HepG2 (cell line): Measurements from ENCODE around the gene RECQL5. TPM values are rescaled to one million over a fixed set of nuclear protein-coding genes. Genes with fewer than 3 reads are reported as not detected.

ENCODE experiments used
- ADNP ChIP-seq: sonication (generic); formaldehyde crosslinking; IDR thresholded peaks from 2 replicates; pipeline ENCODE4 v1.4.0; 2020; ENCODE audit warnings: missing genetic modification reagents
- ATF7 ChIP-seq, 2 experiments: fragments of 450-650 bp in 1 of 2; sonication (generic) in 1 of 2; formaldehyde crosslinking in 1 of 2; IDR thresholded peaks; 2 replicates each; pipeline versions ENCODE4 v1.4.0 to v1.6.1; 2016 to 2020; ENCODE audit warnings: antibody characterized with exemption in 1 of 2, mild to moderate bottlenecking in 1 of 2, missing genetic modification reagents in 1 of 2
- CENPX ChIP-seq: sonication (generic); formaldehyde crosslinking; IDR thresholded peaks from 2 replicates; pipeline ENCODE4 v1.9.0; 2021; ENCODE audit warnings: mild to moderate bottlenecking, missing genetic modification reagents, moderate library complexity
- FOSL2 ChIP-seq: sonication (generic); formaldehyde crosslinking; IDR thresholded peaks from 2 replicates; pipeline ENCODE4 v1.4.0; 2020; ENCODE audit warnings: missing genetic modification reagents
- GLI4 ChIP-seq: sonication (generic); formaldehyde crosslinking; IDR thresholded peaks from 2 replicates; pipeline ENCODE4 v1.5.1; 2020; ENCODE audit warnings: missing genetic modification reagents, mild to moderate bottlenecking, moderate library complexity, borderline replicate concordance
- HOXD1 ChIP-seq: sonication (generic); formaldehyde crosslinking; IDR thresholded peaks from 2 replicates; pipeline ENCODE4 v1.5.0; 2020; ENCODE audit warnings: missing genetic modification reagents
- IRX3 ChIP-seq: sonication (generic); formaldehyde crosslinking; IDR thresholded peaks from 2 replicates; pipeline ENCODE4 v1.8.1; 2023; ENCODE audit warnings: mild to moderate bottlenecking, low read depth, missing genetic modification reagents, borderline replicate concordance
- MTF2 ChIP-seq: sonication (generic); formaldehyde crosslinking; IDR thresholded peaks from 2 replicates; pipeline ENCODE4 v1.5.0; 2020; ENCODE audit warnings: missing genetic modification reagents, borderline replicate concordance
- PITX1 ChIP-seq: sonication (generic); formaldehyde crosslinking; IDR thresholded peaks from 2 replicates; pipeline ENCODE4 v1.5.1; 2020; ENCODE audit warnings: mild to moderate bottlenecking, missing genetic modification reagents
- POLR2G ChIP-seq: fragments of 200-400 bp; formaldehyde crosslinking; IDR thresholded peaks from 2 replicates; pipeline ENCODE4 v1.6.1; 2018; ENCODE audit warnings: mild to moderate bottlenecking, low read depth, low read length, moderate library complexity
- SMAD9 ChIP-seq: sonication (generic); formaldehyde crosslinking; IDR thresholded peaks from 2 replicates; pipeline ENCODE4 v1.5.1; 2020; ENCODE audit warnings: mild to moderate bottlenecking, missing genetic modification reagents
- SPEN ChIP-seq: sonication (generic); formaldehyde crosslinking; IDR thresholded peaks from 2 replicates; pipeline ENCODE4 v1.5.1; 2020; ENCODE audit warnings: low read depth, mild to moderate bottlenecking, missing genetic modification reagents
- ZBTB39 ChIP-seq: sonication (generic); formaldehyde crosslinking; IDR thresholded peaks from 2 replicates; pipeline ENCODE4 v1.5.0; 2020; ENCODE audit warnings: missing genetic modification reagents
- ZNF12 ChIP-seq: sonication (generic); formaldehyde crosslinking; IDR thresholded peaks from 2 replicates; pipeline ENCODE4 v1.5.0; 2020; ENCODE audit warnings: missing genetic modification reagents
- ZNF251 ChIP-seq: sonication (generic); formaldehyde crosslinking; IDR thresholded peaks from 2 replicates; pipeline ENCODE4 v1.9.0; 2021; ENCODE audit warnings: mild to moderate bottlenecking, missing genetic modification reagents
- ZNF253 ChIP-seq: sonication (generic); formaldehyde crosslinking; IDR thresholded peaks from 2 replicates; pipeline ENCODE4 v1.8.0; 2022; ENCODE audit warnings: mild to moderate bottlenecking, missing genetic modification reagents, borderline replicate concordance
- ZNF331 ChIP-seq: sonication (generic); formaldehyde crosslinking; IDR thresholded peaks from 2 replicates; pipeline ENCODE4 v1.4.0; 2020; ENCODE audit warnings: missing genetic modification reagents
- ZNF350 ChIP-seq: sonication (generic); formaldehyde crosslinking; IDR thresholded peaks from 2 replicates; pipeline ENCODE4 v1.4.0; 2020; ENCODE audit warnings: mild to moderate bottlenecking, low read depth, missing genetic modification reagents, borderline replicate concordance
- ZNF546 ChIP-seq: sonication (generic); formaldehyde crosslinking; conservative IDR thresholded peaks from 2 replicates; pipeline ENCODE4 v1.8.1; 2023; ENCODE audit warnings: mild to moderate bottlenecking, missing genetic modification reagents
- ZNF614 ChIP-seq: IDR thresholded peaks from 2 replicates; pipeline ENCODE4 v1.6.1; 2018; ENCODE audit warnings: missing biosample characterization, missing genetic modification reagents, inconsistent platforms, borderline replicate concordance
- polyA plus RNA-seq, 8 experiments: library from polyadenylated mRNA; depleted of rRNA in 3 of 8; stranded (reverse) in 7 of 8; unstranded in 1 of 8; fragments of >200 nt; fragmentation: Illumina TruSeq in 4 of 8; extraction: Trizol in 4 of 8; gene quantifications; 2 replicates each; pipeline versions ENCODE4 v1.2.1 to v1.2.3, GENCODE V29; 2011 to 2016; ENCODE audit warnings: low read depth in 4 of 8, missing spikeins in 1 of 8, mixed read lengths in 1 of 8; ENCODE audit not compliant: insufficient read depth in 1 of 8
- total RNA-seq, 5 experiments: library from RNA; depleted of rRNA; stranded (reverse); fragments of >200 nt; fragmentation: Illumina TruSeq; extraction: Trizol; gene quantifications; 2 replicates each; pipeline ENCODE4 v1.2.3, GENCODE V29; 2016; ENCODE audit warnings: low read depth in 1 of 5
- TF ChIP-seq, protein P1 (sequence below): sonication (generic); formaldehyde crosslinking; conservative IDR thresholded peaks from 2 replicates; pipeline ENCODE4 v1.8.0; 2022; ENCODE audit warnings: low read depth, missing genetic modification reagents
- TF ChIP-seq, protein P2 (sequence below): sonication (generic); formaldehyde crosslinking; IDR thresholded peaks from 2 replicates; pipeline ENCODE4 v1.8.0; 2022; ENCODE audit warnings: missing genetic modification reagents, mild to moderate bottlenecking, inconsistent platforms, borderline replicate concordance
- TF ChIP-seq, protein P3 (sequence below): sonication (generic); formaldehyde crosslinking; IDR thresholded peaks from 2 replicates; pipeline ENCODE4 v1.8.0; 2022; ENCODE audit warnings: mild to moderate bottlenecking, missing genetic modification reagents

RECQL5 gene
- total and polyA plus RNA-seq, 2 of the 13 experiments (the other 11 are each of a cell fraction or from before 2014, with no cell fraction given) = 27.7 to 32.0 TPM

DNA sequence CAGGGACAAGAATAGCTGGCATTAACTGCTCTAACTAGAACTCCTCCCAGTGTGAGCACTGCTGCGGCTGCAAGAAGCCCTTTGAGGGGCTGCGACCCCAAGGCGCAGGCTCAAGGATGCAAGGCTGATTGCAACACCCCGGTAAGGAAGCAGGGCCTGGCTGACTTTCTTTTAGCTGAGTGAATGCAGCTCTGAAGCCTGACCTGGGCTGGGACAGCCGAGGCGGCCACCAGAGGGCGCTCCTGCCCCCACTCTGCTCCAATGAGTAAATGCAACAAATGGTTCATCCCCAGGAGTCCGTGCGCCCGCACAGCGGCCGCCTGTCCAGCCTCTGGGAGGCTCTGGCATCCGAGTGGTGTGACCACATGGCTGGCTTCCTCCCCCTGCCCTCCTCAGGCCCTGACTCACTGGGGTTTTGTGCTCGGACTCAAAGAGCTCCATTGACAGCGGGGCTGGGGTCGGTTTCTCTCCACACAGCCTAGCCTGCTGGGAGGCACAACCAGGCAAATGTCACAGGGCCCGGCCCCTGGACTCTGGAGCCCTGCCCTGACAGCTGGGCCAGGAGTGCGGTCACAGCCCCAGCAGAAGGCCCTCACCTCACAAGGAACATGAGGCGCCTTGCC, 34.0 kb downstream of the RECQL5 start, which contains the start of gene SMIM5 (continued):
- no peak for TF ChIP-seq ZNF546
- TF ChIP-seq IRX3 (CRISPR knock-in tag) = no peak
- TF ChIP-seq POLR2G = 0 out of 2 replicates have a peak, but pooled peaks have one; percentile 6
- TF ChIP-seq, protein P1, sequence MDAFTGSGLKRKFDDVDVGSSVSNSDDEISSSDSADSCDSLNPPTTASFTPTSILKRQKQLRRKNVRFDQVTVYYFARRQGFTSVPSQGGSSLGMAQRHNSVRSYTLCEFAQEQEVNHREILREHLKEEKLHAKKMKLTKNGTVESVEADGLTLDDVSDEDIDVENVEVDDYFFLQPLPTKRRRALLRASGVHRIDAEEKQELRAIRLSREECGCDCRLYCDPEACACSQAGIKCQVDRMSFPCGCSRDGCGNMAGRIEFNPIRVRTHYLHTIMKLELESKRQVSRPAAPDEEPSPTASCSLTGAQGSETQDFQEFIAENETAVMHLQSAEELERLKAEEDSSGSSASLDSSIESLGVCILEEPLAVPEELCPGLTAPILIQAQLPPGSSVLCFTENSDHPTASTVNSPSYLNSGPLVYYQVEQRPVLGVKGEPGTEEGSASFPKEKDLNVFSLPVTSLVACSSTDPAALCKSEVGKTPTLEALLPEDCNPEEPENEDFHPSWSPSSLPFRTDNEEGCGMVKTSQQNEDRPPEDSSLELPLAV (CRISPR knock-in tag) = no peak
- TF ChIP-seq ZBTB39 (CRISPR knock-in tag) = no peak
- TF ChIP-seq PITX1 (CRISPR knock-in tag) = no peak
- TF ChIP-seq ZNF253 (CRISPR knock-in tag) = no peak
- TF ChIP-seq ATF7 (IDR thresholded peaks at IDR 0.05) = no peak
- peak; percentile 39; the same call in 1 of the 2 replicates for TF ChIP-seq ATF7 (CRISPR knock-in tag; IDR thresholded peaks at IDR 0.05)
- TF ChIP-seq SPEN (CRISPR knock-in tag) = no peak
- no peak for TF ChIP-seq ZNF350 (CRISPR knock-in tag)
- TF ChIP-seq FOSL2 (CRISPR knock-in tag) = peak; percentile 43
- peak; percentile 56; the same call in 1 of the 2 replicates for TF ChIP-seq ZNF614
- TF ChIP-seq, protein P2, sequence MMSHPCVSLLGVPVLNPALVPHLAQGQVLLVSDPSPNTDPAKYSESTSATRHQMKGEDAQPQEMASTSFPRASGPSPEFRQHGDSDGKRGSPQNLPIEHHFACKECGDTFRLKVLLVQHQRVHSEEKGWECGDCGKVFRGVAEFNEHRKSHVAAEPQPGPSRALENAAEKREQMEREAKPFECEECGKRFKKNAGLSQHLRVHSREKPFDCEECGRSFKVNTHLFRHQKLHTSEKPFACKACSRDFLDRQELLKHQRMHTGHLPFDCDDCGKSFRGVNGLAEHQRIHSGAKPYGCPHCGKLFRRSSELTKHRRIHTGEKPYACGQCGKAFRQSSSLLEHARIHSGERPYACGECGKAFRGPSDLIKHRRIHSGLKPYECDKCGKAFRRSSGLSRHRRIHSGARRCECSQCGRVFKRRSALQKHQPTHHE (CRISPR knock-in tag) = no peak
- no peak for TF ChIP-seq SMAD9
- TF ChIP-seq GLI4 (CRISPR knock-in tag) = no peak
- no peak for TF ChIP-seq ZNF251 (CRISPR knock-in tag)
- peak; percentile 54; the same call in 1 of the 2 replicates for TF ChIP-seq ZNF331 (CRISPR knock-in tag)
- TF ChIP-seq, protein P3, sequence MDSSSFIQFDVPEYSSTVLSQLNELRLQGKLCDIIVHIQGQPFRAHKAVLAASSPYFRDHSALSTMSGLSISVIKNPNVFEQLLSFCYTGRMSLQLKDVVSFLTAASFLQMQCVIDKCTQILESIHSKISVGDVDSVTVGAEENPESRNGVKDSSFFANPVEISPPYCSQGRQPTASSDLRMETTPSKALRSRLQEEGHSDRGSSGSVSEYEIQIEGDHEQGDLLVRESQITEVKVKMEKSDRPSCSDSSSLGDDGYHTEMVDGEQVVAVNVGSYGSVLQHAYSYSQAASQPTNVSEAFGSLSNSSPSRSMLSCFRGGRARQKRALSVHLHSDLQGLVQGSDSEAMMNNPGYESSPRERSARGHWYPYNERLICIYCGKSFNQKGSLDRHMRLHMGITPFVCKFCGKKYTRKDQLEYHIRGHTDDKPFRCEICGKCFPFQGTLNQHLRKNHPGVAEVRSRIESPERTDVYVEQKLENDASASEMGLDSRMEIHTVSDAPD (CRISPR knock-in tag) = 0 out of 2 replicates have a peak, but pooled peaks have one; percentile 41
- TF ChIP-seq MTF2 (CRISPR knock-in tag) = no peak
- TF ChIP-seq HOXD1 = no peak
- TF ChIP-seq ZNF12 (CRISPR knock-in tag) = peak; percentile 46; the same call in 1 of the 2 replicates
- TF ChIP-seq ADNP (CRISPR knock-in tag) = no peak
- no peak for TF ChIP-seq CENPX
